ENCODE results near the gene P3H4. TPM values are rescaled to one million over a fixed set of nuclear protein-coding genes. Genes with fewer than 3 reads are reported as not detected.
"Not testable (repeated sequence)": the region's sequence is repeated elsewhere in the genome, so short reads cannot be mapped to it uniquely, and the experiment has no call there.

Gene P3H4
- total RNA-seq, 1 donor from 2014 or later: 8.6 TPM

GRCh38 chr17:41835214-41835799 is 23.6 kb upstream of the P3H4 start:
- Mint-ChIP-seq H3K4me3 (ENCODE audit: low read depth) (peak overlapping the region; percentile 81), H3K27ac (peak overlapping the region; percentile 64), H3K4me1 (ENCODE audit: low read depth) (peaks cover 16% of the 10 kb centered on the region), H3K36me3 (ENCODE audit: low read depth) (peaks cover 32% of the 10 kb centered on the region), H3K27me3 (ENCODE audit: low read depth) (peaks cover 8% of the 10 kb centered on the region), H3K9me3 (no peaks in the 10 kb centered on the region)
- intact Hi-C loops (cut with micrococcal nuclease): no loop called here
- DNase-seq (ENCODE audit: low spot score): no peak

- intact Hi-C loops (cut with micrococcal nuclease); H3K27me3 Mint-ChIP-seq (ENCODE audit: low read depth): not testable (repeated sequence)
Measured at GRCh38 chr17:41829961-41830360, 18.2 kb upstream of the P3H4 start.

GRCh38 chr17:41825175-41825845 is 13.6 kb upstream of the P3H4 start:
- DNase-seq (ENCODE audit: low spot score): no peak
- intact Hi-C loops (cut with micrococcal nuclease): no loop called here
- no peaks in the 10 kb centered on the region for H3K4me1 Mint-ChIP-seq (ENCODE audit: low read depth)
- peaks cover 31% of the 10 kb centered on the region for H3K36me3 Mint-ChIP-seq (ENCODE audit: low read depth)
- H3K27me3 Mint-ChIP-seq (ENCODE audit: low read depth): no peaks in the 10 kb centered on the region
- H3K9me3 Mint-ChIP-seq: no peaks in the 10 kb centered on the region
- H3K27ac Mint-ChIP-seq: no peak overlapping the region
- H3K4me3 Mint-ChIP-seq (ENCODE audit: low read depth): no peak overlapping the region

More at GRCh38 chr17:41829961-41830360, 18.2 kb upstream of the P3H4 start:
- H3K4me1 Mint-ChIP-seq (ENCODE audit: low read depth); DNase-seq (ENCODE audit: low spot score); H3K4me3 Mint-ChIP-seq (ENCODE audit: low read depth); H3K27ac Mint-ChIP-seq; H3K9me3 Mint-ChIP-seq: not testable (repeated sequence)
- peaks cover 58% of the 10 kb centered on the region for H3K36me3 Mint-ChIP-seq (ENCODE audit: low read depth)

- H3K4me1 Mint-ChIP-seq (ENCODE audit: low read depth): no peaks in the 10 kb centered on the region
- no peaks in the 10 kb centered on the region for H3K9me3 Mint-ChIP-seq
- H3K27me3 Mint-ChIP-seq (ENCODE audit: low read depth): no peaks in the 10 kb centered on the region
- H3K27ac Mint-ChIP-seq: no peak overlapping the region
- H3K4me3 Mint-ChIP-seq (ENCODE audit: low read depth): no peak overlapping the region
- DNase-seq (ENCODE audit: low spot score): no peak
- intact Hi-C loops (cut with micrococcal nuclease): no loop called here
- peaks cover 20% of the 10 kb centered on the region for H3K36me3 Mint-ChIP-seq (ENCODE audit: low read depth)
Measured at GRCh38 chr17:41824086-41824485, 12.3 kb upstream of the P3H4 start.

GRCh38 chr17:41823580-41823979 is 11.8 kb upstream of the P3H4 start:
- H3K4me1 Mint-ChIP-seq (ENCODE audit: low read depth): no peaks in the 10 kb centered on the region
- no peaks in the 10 kb centered on the region for H3K9me3 Mint-ChIP-seq
- H3K27ac Mint-ChIP-seq: no peak overlapping the region
- DNase-seq (ENCODE audit: low spot score): no peak
- intact Hi-C loops (cut with micrococcal nuclease): no loop called here
- no peaks in the 10 kb centered on the region for H3K27me3 Mint-ChIP-seq (ENCODE audit: low read depth)
- H3K4me3 Mint-ChIP-seq (ENCODE audit: low read depth): no peak overlapping the region
- peaks cover 16% of the 10 kb centered on the region for H3K36me3 Mint-ChIP-seq (ENCODE audit: low read depth)

GRCh38 chr17:41823141-41823524 is 11.4 kb upstream of the P3H4 start:
- Mint-ChIP-seq H3K4me3 (ENCODE audit: low read depth) (no peak overlapping the region), H3K27me3 (ENCODE audit: low read depth) (no peaks in the 10 kb centered on the region), H3K9me3 (no peaks in the 10 kb centered on the region), H3K36me3 (ENCODE audit: low read depth) (peaks cover 15% of the 10 kb centered on the region), H3K4me1 (ENCODE audit: low read depth) (no peaks in the 10 kb centered on the region), H3K27ac (no peak overlapping the region)
- intact Hi-C loops (cut with micrococcal nuclease): no loop called here
- DNase-seq (ENCODE audit: low spot score): no peak

GRCh38 chr17:41822216-41823140 is 10.7 kb upstream of the P3H4 start:
- H3K36me3 Mint-ChIP-seq (ENCODE audit: low read depth): peaks cover 10% of the 10 kb centered on the region
- intact Hi-C loops (cut with micrococcal nuclease): no loop called here
- no peak for DNase-seq (ENCODE audit: low spot score)
- no peak overlapping the region for H3K4me3 Mint-ChIP-seq (ENCODE audit: low read depth)
- H3K4me1 Mint-ChIP-seq (ENCODE audit: low read depth): no peaks in the 10 kb centered on the region
- H3K27ac Mint-ChIP-seq: no peak overlapping the region
- no peaks in the 10 kb centered on the region for H3K9me3 Mint-ChIP-seq
- H3K27me3 Mint-ChIP-seq (ENCODE audit: low read depth): no peaks in the 10 kb centered on the region

- Mint-ChIP-seq H3K27ac (no peak overlapping the region), H3K4me3 (ENCODE audit: low read depth) (no peak overlapping the region), H3K9me3 (no peaks in the 10 kb centered on the region)
Measured at GRCh38 chr17:41821776-41822175, 10.0 kb upstream of the P3H4 start.

GRCh38 chr17:41818024-41818423 is 6.3 kb upstream of the P3H4 start:
- Mint-ChIP-seq H3K36me3 (ENCODE audit: low read depth) (no peaks in the 10 kb centered on the region), H3K4me3 (ENCODE audit: low read depth) (no peak overlapping the region), H3K27ac (no peak overlapping the region), H3K27me3 (ENCODE audit: low read depth) (peaks cover 5% of the 10 kb centered on the region), H3K9me3 (no peaks in the 10 kb centered on the region), H3K4me1 (ENCODE audit: low read depth) (no peaks in the 10 kb centered on the region)
- DNase-seq (ENCODE audit: low spot score): no peak
- intact Hi-C loops (cut with micrococcal nuclease): no loop called here

More at GRCh38 chr17:41821776-41822175, 10.0 kb upstream of the P3H4 start:
- Mint-ChIP-seq H3K4me1 (ENCODE audit: low read depth) (no peaks in the 10 kb centered on the region), H3K27me3 (ENCODE audit: low read depth) (no peaks in the 10 kb centered on the region), H3K36me3 (ENCODE audit: low read depth) (peaks cover 10% of the 10 kb centered on the region)
- intact Hi-C loops (cut with micrococcal nuclease): no loop called here
- DNase-seq (ENCODE audit: low spot score): no peak

GRCh38 chr17:41816637-41817320 is 5.0 kb upstream of the P3H4 start:
- Mint-ChIP-seq H3K9me3 (no peaks in the 10 kb centered on the region), H3K4me1 (ENCODE audit: low read depth) (peaks cover 5% of the 10 kb centered on the region), H3K27me3 (ENCODE audit: low read depth) (peaks cover 10% of the 10 kb centered on the region), H3K27ac (no peak overlapping the region), H3K4me3 (ENCODE audit: low read depth) (no peak overlapping the region), H3K36me3 (ENCODE audit: low read depth) (no peaks in the 10 kb centered on the region)
- intact Hi-C loops (cut with micrococcal nuclease): no loop called here
- no peak for DNase-seq (ENCODE audit: low spot score)

GRCh38 chr17:41814195-41814594 is 2.4 kb upstream of the P3H4 start:
- Mint-ChIP-seq H3K4me1 (ENCODE audit: low read depth) (peaks cover 8% of the 10 kb centered on the region), H3K4me3 (ENCODE audit: low read depth) (no peak overlapping the region), H3K9me3 (no peaks in the 10 kb centered on the region), H3K27me3 (ENCODE audit: low read depth) (peaks cover 14% of the 10 kb centered on the region), H3K36me3 (ENCODE audit: low read depth) (peaks cover 4% of the 10 kb centered on the region), H3K27ac (no peak overlapping the region)
- DNase-seq (ENCODE audit: low spot score): no peak
- intact Hi-C loops (cut with micrococcal nuclease): no loop called here

GRCh38 chr17:41813699-41814124 is 2.0 kb upstream of the P3H4 start:
- intact Hi-C loops (cut with micrococcal nuclease): no loop called here
- H3K4me3 Mint-ChIP-seq (ENCODE audit: low read depth): peak overlapping the region; percentile 33
- H3K27me3 Mint-ChIP-seq (ENCODE audit: low read depth): peaks cover 14% of the 10 kb centered on the region

More at GRCh38 chr17:41813699-41814124, 2.0 kb upstream of the P3H4 start:
- Mint-ChIP-seq H3K4me1 (ENCODE audit: low read depth) (peaks cover 8% of the 10 kb centered on the region), H3K27ac (no peak overlapping the region), H3K9me3 (no peaks in the 10 kb centered on the region), H3K36me3 (ENCODE audit: low read depth) (peaks cover 4% of the 10 kb centered on the region)
- no peak for DNase-seq (ENCODE audit: low spot score)

Measured in activated T-helper 2 cell treated with anti-CD3 and anti-CD28 coated beads, Interferon-gamma antibody, Interleukin-2, Interleukin-4, amounts not matched to agents 10 μg/mL and 5 μg/mL and 100 μg/mL, durations not matched to agents 14 hours and 24 hours and 36 hours (primary cell).